Breast epithelium (tissue), 4 donors: ENCODE measurements around the gene SCAI. TPM values are rescaled to one million over a fixed set of nuclear protein-coding genes. Genes with fewer than 3 reads are reported as not detected.
"Not testable (repeated sequence)": the region's sequence is repeated elsewhere in the genome, so short reads cannot be mapped to it uniquely, and the experiment has no call there.

Source experiments
- DNase-seq, 2 donors: peaks; one replicate each; pipeline ENCODE4 v3.0.0-alpha.2; 2019; ENCODE audit warnings: low spot score in 2 of 2
- H3K27ac ChIP-seq, 2 donors: fragments of 200-600 bp; sonication (generic) in 1 of 2; one replicate each; pipeline ENCODE4 v1.5.1; 2016 to 2019; ENCODE audit warnings: mild to moderate bottlenecking in 1 of 2
- H3K27me3 ChIP-seq, 2 donors: fragments of 200-600 bp; sonication (generic) in 1 of 2; one replicate each; pipeline versions ENCODE4 v1.5.1 to v1.6.0; 2017 to 2019; ENCODE audit warnings: control low read depth in 1 of 2, mild to moderate bottlenecking in 1 of 2
- H3K36me3 ChIP-seq: fragments of 200-600 bp; one replicate; pipeline ENCODE4 v1.5.1; 2019
- H3K4me1 ChIP-seq, 2 donors: fragments of 200-600 bp; sonication (generic); one replicate each; pipeline ENCODE4 v1.5.1; 2016 to 2019; ENCODE audit warnings: control low read depth in 1 of 2
- H3K4me3 ChIP-seq, 3 donors: fragments of 200-600 bp; sonication (generic); 1 replicate in 2 of 3; 2 replicates in 1 of 3; pipeline ENCODE4 v1.5.1; 2016 to 2019; ENCODE audit warnings: mild to moderate bottlenecking in 3 of 3, moderate library complexity in 2 of 3
- H3K9me3 ChIP-seq, 2 donors: fragments of 200-600 bp; sonication (generic) in 1 of 2; one replicate each; pipeline ENCODE4 v1.5.1; 2016 to 2019; ENCODE audit warnings: control low read depth in 1 of 2
- POLR2A ChIP-seq: fragments of 450-650 bp; IDR thresholded peaks from one replicate; pipeline ENCODE4 v1.6.1; 2016; ENCODE audit warnings: antibody characterized with exemption, mild to moderate bottlenecking, moderate library complexity
- POLR2AphosphoS5 ChIP-seq, 3 donors: sonication (generic); formaldehyde crosslinking; IDR thresholded peaks; one replicate each; pipeline ENCODE4 v1.6.1; 2017; ENCODE audit warnings: antibody characterized with exemption in 3 of 3
- intact Hi-C: fragments of 100-400 bp; cut with DNase I; formaldehyde crosslinking; loops from one replicate; pipeline ENCODE4 v1.15.1; 2023; ENCODE audit warnings: low total_unique reads
- total RNA-seq, 3 donors: library from RNA; depleted of rRNA; stranded (reverse); fragments of >200 nt; gene quantifications; one replicate each; pipeline ENCODE4 v1.1.0, GENCODE V29; 2016
- TF ChIP-seq, protein P1 (sequence below), 3 donors: fragments of 450-650 bp; IDR thresholded peaks; one replicate each; pipeline ENCODE4 v1.5.1; 2016 to 2017; ENCODE audit warnings: antibody characterized with exemption in 3 of 3, mild to moderate bottlenecking in 3 of 3, moderate library complexity in 3 of 3

SCAI gene
- total RNA-seq, 3 donors from 2014 or later, result 9.3 to 12.9 (median 11.5) TPM

GRCh38 chr9:125085703-125086477, 57.4 kb downstream of the SCAI start:
- intact Hi-C loops, result no loop called here
- Histone ChIP-seq H3K9me3 (peaks cover 0 to 13% of the 10 kb centered on the region in 2 donors), H3K36me3 (no peaks in the 10 kb centered on the region), H3K27me3 (no peaks in the 10 kb centered on the region), H3K4me3 (no peak overlapping the region), H3K27ac (no peak overlapping the region), H3K4me1 (no peaks in the 10 kb centered on the region)
- TF ChIP-seq POLR2A, result no peak
- TF ChIP-seq, protein P1, sequence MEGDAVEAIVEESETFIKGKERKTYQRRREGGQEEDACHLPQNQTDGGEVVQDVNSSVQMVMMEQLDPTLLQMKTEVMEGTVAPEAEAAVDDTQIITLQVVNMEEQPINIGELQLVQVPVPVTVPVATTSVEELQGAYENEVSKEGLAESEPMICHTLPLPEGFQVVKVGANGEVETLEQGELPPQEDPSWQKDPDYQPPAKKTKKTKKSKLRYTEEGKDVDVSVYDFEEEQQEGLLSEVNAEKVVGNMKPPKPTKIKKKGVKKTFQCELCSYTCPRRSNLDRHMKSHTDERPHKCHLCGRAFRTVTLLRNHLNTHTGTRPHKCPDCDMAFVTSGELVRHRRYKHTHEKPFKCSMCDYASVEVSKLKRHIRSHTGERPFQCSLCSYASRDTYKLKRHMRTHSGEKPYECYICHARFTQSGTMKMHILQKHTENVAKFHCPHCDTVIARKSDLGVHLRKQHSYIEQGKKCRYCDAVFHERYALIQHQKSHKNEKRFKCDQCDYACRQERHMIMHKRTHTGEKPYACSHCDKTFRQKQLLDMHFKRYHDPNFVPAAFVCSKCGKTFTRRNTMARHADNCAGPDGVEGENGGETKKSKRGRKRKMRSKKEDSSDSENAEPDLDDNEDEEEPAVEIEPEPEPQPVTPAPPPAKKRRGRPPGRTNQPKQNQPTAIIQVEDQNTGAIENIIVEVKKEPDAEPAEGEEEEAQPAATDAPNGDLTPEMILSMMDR (IDR thresholded peaks at IDR 0.05), result no peak
- no peak for TF ChIP-seq POLR2AphosphoS5 (IDR thresholded peaks at IDR 0.05)
- DNase-seq, result no peak

GRCh38 chr9:125082197-125082596, 61.1 kb downstream of the SCAI start:
- H3K27ac ChIP-seq, intact Hi-C loops: not testable (repeated sequence)

DNA sequence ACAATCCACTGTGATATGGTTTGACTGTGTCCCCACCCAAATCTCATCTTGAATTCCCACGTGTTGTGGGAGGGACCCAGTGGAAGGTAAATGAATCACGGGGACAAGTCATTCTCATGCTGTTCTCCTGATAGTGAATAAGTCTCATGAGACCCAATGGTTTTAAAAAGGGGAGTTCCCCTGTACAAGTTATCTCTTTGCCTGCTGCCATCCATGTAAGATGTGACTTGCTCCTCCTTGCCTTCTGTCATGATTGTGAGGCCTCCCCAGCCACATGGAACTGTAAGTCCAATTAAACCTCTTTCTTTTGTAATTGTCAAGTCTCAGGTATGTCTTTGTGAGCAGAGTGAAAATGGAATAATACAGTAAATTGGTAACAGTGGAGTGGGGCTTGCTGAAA, 62.5 kb downstream of the SCAI start:
- intact Hi-C loops, H3K27ac ChIP-seq, H3K27me3 ChIP-seq, H3K4me3 ChIP-seq, DNase-seq, H3K36me3 ChIP-seq, H3K4me1 ChIP-seq: not testable (repeated sequence)
- H3K9me3 ChIP-seq, result peaks cover 0 to 13% of the 10 kb centered on the region in 2 donors

More at GRCh38 chr9:125082197-125082596, 61.1 kb downstream of the SCAI start:
- H3K4me1 ChIP-seq, H3K4me3 ChIP-seq, DNase-seq, H3K27me3 ChIP-seq, H3K36me3 ChIP-seq: not testable (repeated sequence)
- peaks cover 0 to 13% of the 10 kb centered on the region in 2 donors for H3K9me3 ChIP-seq

- intact Hi-C loops, result no loop called here
- TF ChIP-seq POLR2AphosphoS5 (IDR thresholded peaks at IDR 0.05) (no peak), POLR2A (no peak)
- TF ChIP-seq, protein P1 (IDR thresholded peaks at IDR 0.05), result no peak
- H3K36me3 ChIP-seq, result no peaks in the 10 kb centered on the region
- no peak overlapping the region for H3K4me3 ChIP-seq
- no peak for DNase-seq
- no peaks in the 10 kb centered on the region for H3K4me1 ChIP-seq
- H3K9me3 ChIP-seq, result peaks cover 0 to 13% of the 10 kb centered on the region in 2 donors
- H3K27me3 ChIP-seq, result no peaks in the 10 kb centered on the region
- H3K27ac ChIP-seq, result no peak overlapping the region
Measured at GRCh38 chr9:125079931-125080330, 63.4 kb downstream of the SCAI start.

DNA sequence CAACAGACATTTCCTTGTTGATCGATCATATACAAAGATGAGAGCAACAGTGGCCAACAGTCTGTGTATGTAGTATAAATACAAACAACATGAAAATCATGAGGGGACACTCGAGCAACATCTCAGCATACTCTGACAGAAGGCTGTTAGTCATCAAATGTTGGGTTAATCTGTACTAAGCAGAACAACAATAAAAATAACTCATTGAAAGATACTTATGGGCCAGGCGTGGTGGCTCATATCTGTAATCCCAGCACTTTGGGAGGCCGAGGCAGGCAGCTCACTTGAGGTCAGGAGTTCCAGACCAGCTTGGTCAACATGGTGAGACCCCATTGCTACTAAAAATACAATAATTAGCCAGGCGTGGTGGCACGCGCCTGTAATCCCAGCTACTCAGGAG, 67.3 kb downstream of the SCAI start:
- DNase-seq, result no peak
- H3K9me3 ChIP-seq, result no peaks in the 10 kb centered on the region
- H3K27ac ChIP-seq, result no peak overlapping the region
- no peak overlapping the region for H3K4me3 ChIP-seq
- intact Hi-C loops, result no loop called here
- H3K36me3 ChIP-seq, result no peaks in the 10 kb centered on the region
- H3K4me1 ChIP-seq, result no peaks in the 10 kb centered on the region
- TF ChIP-seq, protein P1 (IDR thresholded peaks at IDR 0.05), result no peak
- no peak for TF ChIP-seq POLR2AphosphoS5 (IDR thresholded peaks at IDR 0.05)
- H3K27me3 ChIP-seq, result no peaks in the 10 kb centered on the region

GRCh38 chr9:125074976-125075375, 68.4 kb downstream of the SCAI start:
- no peak overlapping the region for H3K27ac ChIP-seq
- H3K9me3 ChIP-seq, result no peaks in the 10 kb centered on the region
- no peak for DNase-seq
- no peaks in the 10 kb centered on the region for H3K4me1 ChIP-seq
- H3K4me3 ChIP-seq, result no peak overlapping the region
- TF ChIP-seq, protein P1 (IDR thresholded peaks at IDR 0.05), result no peak
- TF ChIP-seq POLR2AphosphoS5 (IDR thresholded peaks at IDR 0.05) (no peak), POLR2A (no peak)
- no peaks in the 10 kb centered on the region for H3K36me3 ChIP-seq
- intact Hi-C loops, result no loop called here
- H3K27me3 ChIP-seq, result no peaks in the 10 kb centered on the region
